GM13976 (cell line): ENCODE data around the gene DHRSX.
"Not testable (repeated sequence)": the region's sequence is repeated elsewhere in the genome, so short reads cannot be mapped to it uniquely, and the experiment has no call there.

Experiments
- DNase-seq: peaks from one replicate; pipeline ENCODE4 v3.0.0; 2012; ENCODE audit warnings: low spot score
- in situ Hi-C: fragments of 300-500 bp; cut with MboI; formaldehyde crosslinking; loops from one replicate; pipeline ENCODE4 v1.12.0; 2022; ENCODE audit warnings: low sequenced_read_pairs, mixed read lengths, inconsistent platforms; ENCODE audit not compliant: unreplicated experiment
- TF ChIP-seq, protein P1 (sequence below): IDR thresholded peaks from 2 replicates; pipeline ENCODE4 v1.5.1; 2012; ENCODE audit warnings: borderline replicate concordance, mild to moderate bottlenecking; ENCODE audit not compliant: insufficient read depth; ENCODE audit errors: extremely low read depth, missing control alignments, control extremely low read depth

Gene DHRSX

GRCh38 chrX:2466876-2467656, 33.7 kb downstream of the DHRSX start:
- TF ChIP-seq, protein P1, sequence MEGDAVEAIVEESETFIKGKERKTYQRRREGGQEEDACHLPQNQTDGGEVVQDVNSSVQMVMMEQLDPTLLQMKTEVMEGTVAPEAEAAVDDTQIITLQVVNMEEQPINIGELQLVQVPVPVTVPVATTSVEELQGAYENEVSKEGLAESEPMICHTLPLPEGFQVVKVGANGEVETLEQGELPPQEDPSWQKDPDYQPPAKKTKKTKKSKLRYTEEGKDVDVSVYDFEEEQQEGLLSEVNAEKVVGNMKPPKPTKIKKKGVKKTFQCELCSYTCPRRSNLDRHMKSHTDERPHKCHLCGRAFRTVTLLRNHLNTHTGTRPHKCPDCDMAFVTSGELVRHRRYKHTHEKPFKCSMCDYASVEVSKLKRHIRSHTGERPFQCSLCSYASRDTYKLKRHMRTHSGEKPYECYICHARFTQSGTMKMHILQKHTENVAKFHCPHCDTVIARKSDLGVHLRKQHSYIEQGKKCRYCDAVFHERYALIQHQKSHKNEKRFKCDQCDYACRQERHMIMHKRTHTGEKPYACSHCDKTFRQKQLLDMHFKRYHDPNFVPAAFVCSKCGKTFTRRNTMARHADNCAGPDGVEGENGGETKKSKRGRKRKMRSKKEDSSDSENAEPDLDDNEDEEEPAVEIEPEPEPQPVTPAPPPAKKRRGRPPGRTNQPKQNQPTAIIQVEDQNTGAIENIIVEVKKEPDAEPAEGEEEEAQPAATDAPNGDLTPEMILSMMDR, result no peak
- in situ Hi-C loops, result no loop called here
- DNase-seq, result no peak

- DNase-seq, result no peak
- in situ Hi-C loops, result no loop called here
Measured at GRCh38 chrX:2464677-2465166, 36.1 kb downstream of the DHRSX start.

GRCh38 chrX:2463973-2464676, 36.7 kb downstream of the DHRSX start:
- TF ChIP-seq, protein P1, result no peak
- in situ Hi-C loops, result no loop called here
- no peak for DNase-seq

More at GRCh38 chrX:2464677-2465166, 36.1 kb downstream of the DHRSX start:
- TF ChIP-seq, protein P1, result no peak

DNA sequence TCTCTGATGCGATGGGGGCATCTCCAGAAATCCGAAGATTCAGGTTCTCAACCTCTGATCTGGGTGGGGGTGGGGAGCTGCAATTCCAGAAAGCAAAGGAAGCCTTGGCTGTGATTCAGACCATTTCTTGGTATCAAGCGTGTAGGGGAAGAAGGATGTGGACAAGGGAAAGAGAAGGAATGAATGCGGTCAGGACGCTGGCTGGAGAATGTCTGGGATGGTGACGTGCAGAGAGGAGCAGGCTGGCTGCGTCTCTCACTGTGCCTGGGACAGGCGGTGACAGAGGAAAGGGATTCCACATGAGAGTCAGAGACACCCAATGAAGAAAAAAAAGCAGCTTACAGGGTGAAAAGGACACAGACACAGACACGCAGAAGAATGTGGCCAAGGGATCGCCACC, 37.3 kb downstream of the DHRSX start:
- in situ Hi-C loops, result not testable (repeated sequence)

GRCh38 chrX:2462780-2463179, 38.0 kb downstream of the DHRSX start:
- in situ Hi-C loops, result no loop called here
- DNase-seq, result no peak
- TF ChIP-seq, protein P1, result no peak

More for the DNA sequence above, 37.3 kb downstream of the DHRSX start:
- DNase-seq, result not testable (repeated sequence)

DNA sequence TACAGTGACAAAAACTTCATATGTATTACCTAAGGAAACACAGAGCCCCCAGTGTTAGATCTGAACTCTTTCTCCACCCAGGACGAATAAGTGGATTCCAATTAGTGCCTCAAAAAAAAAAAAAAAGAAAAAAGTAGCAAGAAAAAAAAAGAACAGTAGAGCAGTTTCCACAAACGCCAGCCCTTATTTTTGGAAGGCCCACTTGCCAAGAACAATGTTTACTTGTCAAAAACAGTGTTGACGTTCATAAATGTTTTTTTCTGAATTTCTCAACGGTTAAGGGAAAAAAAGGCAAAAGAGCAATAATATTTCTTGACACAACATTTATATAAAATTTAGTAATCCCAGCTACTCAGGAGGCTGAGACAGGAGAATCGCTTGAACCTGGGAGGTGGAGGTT, 38.7 kb downstream of the DHRSX start:
- TF ChIP-seq, protein P1, result no peak
- in situ Hi-C loops, result no loop called here
- no peak for DNase-seq

- in situ Hi-C loops, result no loop called here
- DNase-seq, result no peak
- TF ChIP-seq, protein P1, result no peak
Measured at GRCh38 chrX:2461711-2462016, 39.1 kb downstream of the DHRSX start.

DNA sequence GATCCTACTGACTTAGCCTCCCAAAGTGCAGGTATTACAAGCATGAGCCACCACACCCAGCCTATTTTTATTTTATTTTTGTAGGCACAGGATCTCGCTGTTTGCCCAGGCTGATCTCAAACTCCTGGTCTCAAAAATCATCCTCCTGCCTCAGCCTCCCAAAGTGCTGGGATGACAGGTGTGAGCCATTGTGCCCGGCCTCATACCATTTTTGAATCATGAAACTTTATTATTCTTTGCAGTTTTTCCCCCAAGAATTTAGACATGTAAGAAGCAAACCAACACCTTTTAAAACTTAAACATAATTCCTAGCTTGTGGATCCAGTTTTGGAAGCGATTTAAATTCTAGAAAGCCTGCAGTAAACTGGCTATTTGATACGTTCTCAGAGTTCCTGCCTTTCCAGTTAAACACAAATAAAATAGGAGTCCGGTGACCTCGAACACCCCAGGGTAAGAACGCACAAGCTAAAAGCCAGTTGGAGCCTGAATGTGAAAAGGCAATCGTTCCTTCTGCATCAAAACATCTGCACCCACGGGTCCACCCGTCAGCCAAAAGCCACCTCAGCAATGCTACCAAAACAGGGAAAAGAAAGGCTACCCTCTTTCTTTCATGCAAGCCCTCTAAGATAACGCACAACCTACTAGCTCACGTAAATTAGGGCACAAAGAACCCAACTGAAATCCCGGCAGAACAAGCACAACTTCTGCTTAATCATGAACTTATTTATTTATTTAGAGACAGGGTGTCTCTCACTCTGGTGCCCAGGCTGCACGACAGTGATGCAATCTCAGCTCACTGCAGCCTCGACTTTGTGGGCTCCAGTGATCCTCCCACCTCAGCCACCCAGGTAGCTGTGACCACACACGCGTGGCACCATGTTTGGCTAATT, 39.7 kb downstream of the DHRSX start:
- in situ Hi-C loops, result not testable (repeated sequence)

DNA sequence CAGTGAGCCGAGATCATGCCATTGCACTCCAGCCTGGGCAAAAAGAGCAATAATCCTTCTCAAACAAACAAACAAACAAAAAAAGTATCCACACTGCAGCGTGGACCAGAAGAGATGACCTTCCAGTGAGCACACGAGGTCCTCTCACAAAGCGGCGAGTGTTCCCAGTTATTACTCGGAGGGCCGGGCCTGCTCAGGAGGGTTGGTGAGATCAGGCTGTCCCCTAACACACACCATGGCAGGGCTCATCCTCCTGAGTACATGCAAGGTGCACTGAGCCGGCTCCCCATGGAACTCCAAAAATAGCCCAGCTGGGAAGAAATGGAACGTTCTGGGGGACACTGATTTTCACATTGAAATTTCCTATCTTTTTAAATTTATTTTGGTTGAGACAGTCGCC, 40.7 kb downstream of the DHRSX start:
- in situ Hi-C loops, result not testable (repeated sequence)

More for the DNA sequence above, 39.7 kb downstream of the DHRSX start:
- DNase-seq, result not testable (repeated sequence)

More for the DNA sequence above, 40.7 kb downstream of the DHRSX start:
- DNase-seq, result not testable (repeated sequence)
